Measurements from ENCODE around the gene RASGRP2. TPM values are rescaled to one million over a fixed set of nuclear protein-coding genes. Genes with fewer than 3 reads are reported as not detected.

Gene RASGRP2
- total RNA-seq (1.1 and 2.3 TPM in 2 replicates), polyA plus RNA-seq (1.2 and 2.1 TPM in 2 replicates), polyA minus RNA-seq (2.1 and 2.8 TPM in 2 replicates), Bru-seq, nascent RNA (percentile 16 among the genes with signal in this experiment), BruChase-seq, experiment 1, labeled RNA remaining after a 6-hour chase (percentile 15 among the genes with signal in this experiment), BruChase-seq, experiment 2, labeled RNA remaining after a 2-hour chase (percentile 16 among the genes with signal in this experiment)
- polyA plus RNA-seq (2011; cell fraction: cytosol; rRNA removed), result 0.79 and 0.80 TPM in 2 replicates
- 4.5 and 7.5 TPM in 2 replicates for polyA plus RNA-seq (2011; cell fraction: nucleus; rRNA removed)
- polyA plus RNA-seq (2012), result 0.44 and 2.1 TPM in 2 replicates
- polyA minus RNA-seq (2011; cell fraction: cytosol; rRNA and poly(A)+ RNA removed), result not detected
- 1.2 and 1.3 TPM in 2 replicates for polyA minus RNA-seq (2011; cell fraction: nucleus; rRNA and poly(A)+ RNA removed)
- long read RNA-seq, result 0 reads

- peak within 1 kb of the TSS in 2 of 3 experiments; percentile 32 to 49 for H3K4me3 ChIP-seq (replicated peaks in 1 of 3; ENCODE audit: insufficient read depth in 1 of 3, low read depth in 1 of 3, low read length in 3 of 3)
- ChIA-PET CTCF (interaction anchor here (0.8 to 1.9 kb wide), 4 partner anchors 17 to 55 kb away, joined by 3 to 14 read pairs (median 9); partner anchors contain the start of gene NRXN2), POLR2A (no interaction called here)
- H3K27ac ChIP-seq (ENCODE audit: insufficient read depth, low read depth, low read length), result no peak within 1 kb of the TSS
- no peaks in the 10 kb centered on the region for H4K20me1 ChIP-seq (replicated peaks; ENCODE audit: control insufficient read depth, extremely low read depth, insufficient read depth, low read length)
- H3K4me1 ChIP-seq (ENCODE audit: control insufficient read depth, extremely low read depth, insufficient read depth, low read length), result peaks cover 13% of the 10 kb centered on the region
- H3K4me2 ChIP-seq (ENCODE audit: insufficient read depth, low read length), result peak within 1 kb of the TSS; percentile 84
- no TSS peak for BruUV-seq (replicated peaks)
- H3K9me1 ChIP-seq (replicated peaks; ENCODE audit: control insufficient read depth, extremely low read depth, insufficient read depth, low read length), result no peaks in the 10 kb centered on the region
- H3K9ac ChIP-seq (replicated peaks; ENCODE audit: extremely low read depth, insufficient read depth, low read length), result no peak within 1 kb of the TSS
- H3K27me3 ChIP-seq (ENCODE audit: control insufficient read depth in 2 of 2, insufficient read depth in 2 of 2, low read length in 2 of 2), result peaks cover 27 to 32% of the 10 kb centered on the region in 2 experiments
- peak; percentile 30 for DNase-seq (ENCODE audit: low read depth, low spot score)
- intact Hi-C loops (cut with micrococcal nuclease) (no loop called here), dilution Hi-C loops (cut with MboI; ENCODE audit: extremely low pct_ligation_motif_present, low sequenced_read_pairs) (no loop called here)
- peak within 1 kb of the TSS; percentile 85 for H2AFZ ChIP-seq (ENCODE audit: low read depth, low read length)
- TF ChIP-seq FOS (IDR thresholded peaks at IDR 0.05; ENCODE audit: borderline replicate concordance, insufficient read depth, low read length), result no peak
- TF ChIP-seq EZH2 (IDR thresholded peaks at IDR 0.05; ENCODE audit: borderline replicate concordance, low read depth, low read length, severe bottlenecking), result peak; percentile 94
- TF ChIP-seq CTCF (IDR thresholded peaks at IDR 0.05; ENCODE audit: extremely low read depth in 1 of 2, insufficient read depth in 1 of 2, low read depth in 1 of 2, low read length in 2 of 2), result peak; percentile 70 to 71
- no peaks in the 10 kb centered on the region for H3K9me3 ChIP-seq (replicated peaks; ENCODE audit: control insufficient read depth, insufficient read depth, low read length)
- no peaks in the 10 kb centered on the region for H3K36me3 ChIP-seq (ENCODE audit: control insufficient read depth in 2 of 2, extremely low read depth in 1 of 2, insufficient read depth in 2 of 2, low read length in 2 of 2)
- no peak for FAIRE-seq
- H3K79me2 ChIP-seq (ENCODE audit: control insufficient read depth, insufficient read depth, low read length), result no peaks in the 10 kb centered on the region
Observed at GRCh38 chr11:64743591-64744543, at the start of gene RASGRP2. Gene RASGRP2, minus strand, starts transcription at chr11:64744142. Its CDS starts 1,276 bp downstream, at chr11:64742866.
